HG02642 (cell line): ENCODE measurements around the gene PECR.
"Not testable (repeated sequence)": the region's sequence is repeated elsewhere in the genome, so short reads cannot be mapped to it uniquely, and the experiment has no call there.

Experiments used
- ATAC-seq: cut with Tn5 transposase; IDR thresholded peaks from one replicate; pipeline ENCODE4 v1.9.1; 2021; ENCODE audit warnings: mild to moderate bottlenecking; ENCODE audit not compliant: unreplicated experiment, poor library complexity

The PECR gene

GRCh38 chr2:216107320-216107719 is 25.7 kb upstream of the PECR start:
- ATAC-seq, result no peak

GRCh38 chr2:216104691-216105090 is 23.1 kb upstream of the PECR start:
- ATAC-seq, result no peak

- no peak for ATAC-seq
Measured at GRCh38 chr2:216103213-216103612, 21.6 kb upstream of the PECR start.

GRCh38 chr2:216101109-216101508 is 19.5 kb upstream of the PECR start:
- ATAC-seq, result no peak

- no peak for ATAC-seq
Measured at GRCh38 chr2:216098421-216099334, 17.1 kb upstream of the PECR start.

- ATAC-seq, result no peak
Measured at GRCh38 chr2:216094701-216095100, 13.1 kb upstream of the PECR start.

- ATAC-seq, result no peak
Measured at GRCh38 chr2:216092646-216093045, 11.0 kb upstream of the PECR start.

- peak; percentile 48 for ATAC-seq
Measured at GRCh38 chr2:216090369-216090786, 8.8 kb upstream of the PECR start.

GRCh38 chr2:216086207-216086893 is 4.7 kb upstream of the PECR start:
- ATAC-seq, result no peak

GRCh38 chr2:216084547-216084946 is 2.9 kb upstream of the PECR start:
- ATAC-seq, result no peak

- no peak for ATAC-seq
Measured at GRCh38 chr2:216083464-216084281, 2.1 kb upstream of the PECR start.

GRCh38 chr2:216082805-216083204 is 1.2 kb upstream of the PECR start:
- ATAC-seq, result no peak

GRCh38 chr2:216082117-216082711 is 605 bp upstream of the PECR start:
- ATAC-seq, result peak; percentile 24

- ATAC-seq, result no peak
Measured at GRCh38 chr2:216081012-216081411, 597 bp downstream of the PECR start.

- not testable (repeated sequence) for ATAC-seq
Measured at GRCh38 chr2:216080048-216080447, 1.6 kb downstream of the PECR start.

- no peak for ATAC-seq
Measured at GRCh38 chr2:216078776-216079175, 2.8 kb downstream of the PECR start.

- no peak for ATAC-seq
Measured at GRCh38 chr2:216075510-216076485, 5.8 kb downstream of the PECR start.

- no peak for ATAC-seq
Measured at GRCh38 chr2:216074794-216075193, 6.8 kb downstream of the PECR start.

- ATAC-seq, result no peak
Measured at GRCh38 chr2:216074380-216074779, 7.2 kb downstream of the PECR start.
